Activated CD4-positive, alpha-beta T cell treated with anti-CD3 and anti-CD28 coated beads for 4 hours (primary cell): ENCODE data around the gene PRSS38.

Experiments
- DNase-seq, 2 donors: peaks; one replicate each; pipeline ENCODE4 v3.0.0-alpha.2; 2020

The PRSS38 gene

GRCh38 chr1:227793948-227794816 is 21.3 kb upstream of the PRSS38 start:
- no peak for DNase-seq

DNA sequence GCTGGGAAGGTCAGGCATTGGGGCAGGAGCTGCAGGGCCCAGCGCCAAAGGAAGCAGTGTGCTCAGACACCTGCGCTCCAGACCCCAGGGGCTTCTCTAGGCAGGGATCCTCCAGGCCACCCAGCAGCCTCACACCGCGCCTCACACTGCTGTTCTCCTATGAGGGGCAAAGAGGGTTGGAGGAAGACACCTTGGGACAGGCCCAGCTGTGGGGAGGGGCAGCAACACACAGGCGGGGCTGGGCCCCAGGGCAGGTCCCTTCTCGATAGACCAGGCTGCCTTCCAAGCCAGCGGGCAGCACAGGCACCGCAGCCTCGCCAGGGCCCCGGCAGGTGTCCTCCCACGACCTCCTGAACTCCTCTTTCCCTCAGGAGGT is 20.7 kb upstream of the PRSS38 start:
- DNase-seq: no peak

GRCh38 chr1:227795732-227796131 is 19.7 kb upstream of the PRSS38 start:
- DNase-seq: no peak

GRCh38 chr1:227796359-227796915 is 19.0 kb upstream of the PRSS38 start:
- DNase-seq: no peak

DNA sequence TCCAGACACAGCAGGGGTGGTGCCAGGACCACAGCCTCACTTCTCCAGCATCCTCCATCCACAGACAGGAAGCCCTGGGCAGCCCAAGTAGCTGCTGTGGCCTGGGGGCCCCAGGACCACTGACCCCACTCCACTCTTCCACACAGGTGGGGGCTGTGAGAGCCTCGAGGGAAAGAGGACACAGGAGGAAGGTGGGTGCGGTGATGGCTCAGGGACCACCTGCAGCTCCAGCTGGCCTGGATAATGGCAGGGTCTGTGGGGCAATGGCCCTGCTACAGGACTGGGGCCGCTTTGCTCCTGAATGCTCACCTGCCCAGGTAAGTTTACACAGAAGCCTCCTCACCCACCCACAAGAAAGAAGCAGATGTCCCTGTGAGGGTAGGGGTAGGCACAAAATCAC is 18.3 kb upstream of the PRSS38 start:
- DNase-seq: no peak

DNA sequence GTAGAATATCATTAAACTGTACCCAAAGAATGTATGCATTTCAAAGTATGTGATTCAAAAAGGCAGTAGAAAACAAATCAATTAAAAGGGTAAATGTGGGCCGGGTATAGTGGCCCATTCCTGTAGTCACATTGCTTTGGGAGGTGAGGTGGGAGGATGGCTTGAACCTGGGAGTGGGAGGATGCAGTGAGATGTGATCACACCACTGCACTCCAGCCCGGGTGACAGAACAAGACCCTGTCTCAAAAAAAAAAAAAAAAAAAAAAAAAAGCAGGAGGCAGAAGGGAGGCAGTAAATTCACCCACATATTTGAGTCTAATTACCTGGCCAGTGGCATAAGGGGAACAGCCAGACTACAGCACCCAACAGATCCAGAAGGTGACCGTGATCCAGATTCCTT is 17.9 kb upstream of the PRSS38 start:
- no peak for DNase-seq

DNA sequence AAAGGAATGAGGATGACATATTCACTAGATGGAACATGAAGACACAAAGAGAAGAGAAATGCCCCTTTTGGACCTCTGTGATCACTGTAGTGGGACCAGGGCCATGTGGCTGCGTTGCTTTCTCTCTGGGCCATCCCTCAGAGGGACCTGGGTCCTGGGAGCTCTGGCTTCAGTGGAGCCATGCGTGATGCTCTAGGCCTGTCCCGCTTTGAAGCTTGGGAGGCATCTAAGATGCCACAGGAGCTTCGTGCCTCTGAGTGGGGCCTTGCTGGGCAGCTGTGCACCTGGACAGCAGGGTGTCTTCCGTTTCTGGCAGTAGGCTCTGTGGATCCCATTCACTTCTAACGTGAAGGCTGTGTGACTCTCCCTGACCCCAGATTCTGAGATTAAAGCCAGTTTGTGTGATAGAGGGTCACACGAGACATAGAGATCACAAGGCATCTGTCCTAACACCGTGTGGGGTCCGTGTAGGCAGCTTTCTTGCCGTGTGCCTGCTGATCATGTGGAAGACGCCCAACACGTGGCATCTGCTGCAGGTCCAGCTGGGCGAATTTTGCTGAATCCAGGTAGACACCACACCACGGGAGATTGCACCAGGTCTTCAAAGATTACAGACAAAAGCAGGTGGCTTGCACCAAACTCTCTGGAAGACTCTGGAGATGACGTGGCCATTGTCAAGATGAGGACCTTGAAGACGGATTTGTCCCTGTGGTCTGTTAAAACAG is 17.2 kb upstream of the PRSS38 start:
- DNase-seq: no peak

- no peak for DNase-seq
Measured at GRCh38 chr1:227799756-227800155, 15.7 kb upstream of the PRSS38 start.

DNA sequence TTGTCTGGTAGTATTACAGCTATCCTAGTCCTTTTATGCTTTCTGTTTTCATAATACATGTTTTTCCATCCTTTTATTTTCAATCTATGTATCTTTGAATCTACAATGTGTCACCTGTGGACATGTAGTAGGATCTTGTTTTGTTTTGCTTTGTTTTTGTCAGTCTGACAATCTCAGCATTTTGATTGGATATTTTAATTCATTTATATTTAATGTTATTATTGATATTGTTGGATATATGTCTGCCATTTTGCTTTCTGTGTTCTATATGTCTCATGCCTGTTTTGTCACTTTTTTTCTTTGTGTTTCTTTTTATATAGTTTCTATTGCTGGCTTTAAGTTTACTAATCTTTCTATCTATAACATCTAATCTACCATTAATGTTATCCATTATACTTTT is 11.5 kb upstream of the PRSS38 start:
- DNase-seq: no peak

DNA sequence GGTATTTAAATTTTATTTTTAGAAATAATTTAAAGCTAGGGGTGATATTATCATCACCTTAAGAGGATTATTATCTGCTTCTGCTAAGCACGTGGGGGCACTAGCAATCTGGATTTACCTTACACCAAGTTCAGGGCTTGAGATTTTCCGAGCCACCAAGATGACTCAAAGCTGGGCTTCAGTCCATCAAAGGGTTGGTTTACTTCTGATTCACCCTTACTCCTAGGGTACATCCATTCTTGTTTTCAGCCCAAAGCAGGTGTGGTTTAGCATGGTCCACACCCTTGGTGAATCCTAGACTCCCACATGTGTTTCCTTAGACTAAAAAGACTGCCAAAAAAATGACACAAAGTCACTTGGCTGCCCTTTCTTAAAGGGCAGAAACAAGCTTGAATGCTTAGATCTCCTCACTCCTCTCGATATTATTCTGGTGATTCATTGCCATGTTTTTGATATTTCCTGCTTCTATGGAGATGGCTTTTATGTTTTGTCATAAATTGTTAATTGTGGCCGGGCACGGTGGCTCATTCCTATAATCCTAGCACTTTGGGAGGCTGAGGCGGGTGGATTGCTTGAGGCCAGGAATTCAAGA is 9.8 kb upstream of the PRSS38 start:
- DNase-seq: no peak

DNA sequence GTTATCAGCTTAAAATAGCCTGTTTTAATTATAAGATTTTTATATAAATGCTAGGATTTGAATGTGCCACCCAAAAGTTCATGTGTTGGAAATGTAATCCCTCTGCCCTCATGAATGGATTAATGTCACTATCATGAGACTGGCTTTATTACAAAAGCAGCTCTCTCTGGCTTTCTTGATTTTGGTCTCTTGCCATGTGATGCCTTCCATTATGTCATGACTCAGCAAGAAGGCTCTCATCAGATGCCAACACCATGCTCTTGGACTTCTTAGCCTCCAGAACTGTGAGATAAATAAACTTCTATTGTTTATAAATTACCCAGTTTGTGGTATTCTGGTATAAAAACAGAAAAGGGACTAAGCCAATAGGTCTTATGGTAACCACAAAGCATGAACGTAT is 6.9 kb upstream of the PRSS38 start:
- no peak for DNase-seq

GRCh38 chr1:227809026-227809425 is 6.4 kb upstream of the PRSS38 start:
- no peak for DNase-seq

DNA sequence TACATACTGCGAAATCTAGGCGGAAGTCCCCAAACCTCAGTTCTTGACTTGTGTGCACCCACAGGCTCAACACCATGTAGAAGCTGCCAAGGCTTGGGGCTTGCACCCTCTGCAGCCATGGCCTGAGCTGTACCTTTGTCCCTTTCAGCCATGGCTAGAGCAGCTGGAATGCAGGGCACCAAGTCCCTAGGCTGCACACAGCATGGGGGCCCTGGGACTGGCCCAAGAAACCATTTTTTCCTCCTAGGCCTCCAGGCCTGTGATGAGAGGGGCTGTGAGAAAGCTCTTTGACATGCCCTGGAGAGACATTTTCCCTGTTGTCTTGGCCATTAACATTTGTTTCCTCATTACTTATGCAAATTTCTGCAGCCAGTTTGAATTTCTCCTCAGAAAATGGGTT is 1.5 kb upstream of the PRSS38 start:
- no peak for DNase-seq

- no peak for DNase-seq
Measured at GRCh38 chr1:227816750-227817446, 1.4 kb downstream of the PRSS38 start.

- no peak for DNase-seq
Measured at GRCh38 chr1:227823537-227823936, 8.1 kb downstream of the PRSS38 start.

DNA sequence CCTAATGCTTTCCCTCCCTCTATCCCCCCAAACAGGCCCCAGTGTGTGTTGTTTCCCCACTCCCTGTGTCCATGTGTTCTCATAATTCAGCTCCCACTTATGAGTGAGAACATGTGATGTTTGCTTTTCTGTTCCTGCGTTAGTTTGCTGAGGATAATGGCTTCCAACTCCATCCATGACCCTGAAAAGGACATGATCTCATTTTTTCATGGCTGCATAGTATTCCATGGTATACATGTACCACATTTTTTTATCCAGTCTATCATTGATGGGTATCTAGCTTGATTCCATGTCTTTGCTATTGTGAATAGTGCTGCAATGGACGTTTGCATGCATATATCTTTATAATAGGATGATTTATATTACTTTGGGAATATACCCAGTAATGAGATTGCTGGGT is 8.7 kb downstream of the PRSS38 start:
- no peak for DNase-seq

DNA sequence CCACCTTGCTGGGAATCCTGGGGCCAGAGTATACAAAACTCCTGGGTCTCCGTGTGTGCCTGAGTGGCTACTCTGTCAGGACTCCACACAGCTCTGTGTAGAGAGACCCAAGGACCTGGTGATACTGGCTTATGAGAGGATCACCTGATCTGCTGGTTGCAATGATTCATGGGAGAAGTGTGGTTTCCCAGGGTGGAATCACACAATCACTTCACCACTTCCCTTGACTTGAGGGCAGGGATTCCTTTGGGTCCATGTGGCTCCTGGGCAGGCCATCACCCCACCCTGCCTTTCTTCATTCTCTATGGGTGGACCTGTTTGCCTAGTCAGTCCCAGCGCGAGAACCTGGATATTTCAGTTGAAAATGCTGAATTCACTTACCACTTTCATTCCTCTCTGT is 13.3 kb downstream of the PRSS38 start:
- DNase-seq: no peak

GRCh38 chr1:227838181-227838580 is 22.7 kb downstream of the PRSS38 start:
- DNase-seq: no peak

DNA sequence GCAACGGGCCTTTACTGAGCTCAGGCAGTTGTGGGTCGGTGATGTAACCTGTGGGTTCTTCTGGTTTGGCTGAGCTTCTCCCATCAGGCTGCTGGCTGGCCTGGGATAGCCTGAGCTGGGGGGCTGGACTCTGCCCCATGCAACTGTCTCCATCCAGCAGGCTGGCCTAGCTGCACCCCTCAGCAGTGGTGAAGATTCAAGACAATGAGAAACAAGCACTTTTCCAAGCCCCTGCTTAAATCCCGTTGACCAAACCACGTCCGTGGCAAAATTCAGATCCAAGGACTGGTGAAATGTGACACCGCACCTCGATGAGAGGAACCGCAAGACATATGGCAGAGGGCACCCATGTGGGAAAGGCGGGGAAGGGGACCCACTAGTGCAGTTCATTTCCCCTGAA is 25.6 kb downstream of the PRSS38 start:
- DNase-seq: no peak

GRCh38 chr1:227844320-227845146 is 29.1 kb downstream of the PRSS38 start:
- DNase-seq: no peak

GRCh38 chr1:227845147-227845458 is 29.6 kb downstream of the PRSS38 start:
- DNase-seq: no peak

DNA sequence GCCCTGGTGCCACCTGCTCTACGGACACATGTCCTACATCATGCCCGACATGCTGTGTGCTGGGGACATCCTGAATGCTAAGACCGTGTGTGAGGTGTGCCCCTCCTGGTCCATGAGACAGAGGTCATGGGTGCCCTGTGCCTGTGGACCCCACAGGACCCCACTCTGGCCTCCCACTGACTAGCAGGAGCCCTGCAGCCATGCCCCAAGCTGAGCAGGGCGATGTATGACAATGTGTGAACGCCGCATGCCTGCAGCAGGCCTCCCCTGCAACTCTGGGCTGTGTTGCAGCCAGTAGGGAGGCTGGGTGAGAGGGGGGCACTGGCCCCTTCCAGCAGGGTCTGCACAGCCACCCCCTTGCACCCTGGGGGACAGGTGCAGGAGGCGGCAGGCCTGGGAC is 30.0 kb downstream of the PRSS38 start:
- DNase-seq: no peak
